Neuron (in vitro differentiated cells): ENCODE results near the gene SYTL4.

ENCODE experiments used
- H2AFZ ChIP-seq: one replicate; pipeline ENCODE4 v1.6.1; 2013; ENCODE audit warnings: low read depth, mild to moderate bottlenecking, inconsistent platforms, low read length, moderate library complexity
- H3K27me3 ChIP-seq: one replicate; pipeline ENCODE4 v1.6.1; 2013; ENCODE audit warnings: low read length; ENCODE audit not compliant: insufficient read depth
- H3K36me3 ChIP-seq: one replicate; pipeline ENCODE4 v1.6.1; 2013; ENCODE audit warnings: low read length; ENCODE audit not compliant: insufficient read depth
- H3K4me1 ChIP-seq: one replicate; pipeline ENCODE4 v1.6.1; 2013; ENCODE audit warnings: low read length; ENCODE audit not compliant: insufficient read depth
- H3K4me3 ChIP-seq: 2 replicates; pipeline ENCODE4 v1.5.1; 2013; ENCODE audit warnings: mild to moderate bottlenecking, low read length, moderate library complexity
- H3K9me3 ChIP-seq: one replicate; pipeline ENCODE4 v1.6.1; 2013; ENCODE audit warnings: low read length

SYTL4 gene

DNA sequence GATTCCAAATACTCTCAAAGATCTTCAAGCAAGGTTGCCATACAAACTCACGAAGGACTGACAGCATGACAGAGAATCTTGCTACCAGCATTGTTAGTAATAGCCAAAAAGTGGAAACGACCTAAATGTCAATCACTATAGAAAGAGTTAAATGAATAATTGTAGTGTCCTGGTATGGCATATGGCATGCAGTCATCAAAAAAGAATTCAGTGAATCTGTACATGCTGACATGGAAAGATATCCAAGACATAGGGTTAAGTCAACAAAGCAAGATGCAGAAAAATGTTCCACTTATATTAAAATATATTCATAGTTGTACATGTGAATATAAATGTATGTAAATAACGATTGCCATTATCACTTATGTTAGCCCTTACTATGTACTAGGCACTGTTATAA is 50.3 kb downstream of the SYTL4 start:
- Histone ChIP-seq H2AFZ (no peak overlapping the region), H3K36me3 (no peaks in the 10 kb centered on the region), H3K4me3 (no peak overlapping the region), H3K4me1 (no peaks in the 10 kb centered on the region), H3K9me3 (no peaks in the 10 kb centered on the region), H3K27me3 (peaks cover 6% of the 10 kb centered on the region)

DNA sequence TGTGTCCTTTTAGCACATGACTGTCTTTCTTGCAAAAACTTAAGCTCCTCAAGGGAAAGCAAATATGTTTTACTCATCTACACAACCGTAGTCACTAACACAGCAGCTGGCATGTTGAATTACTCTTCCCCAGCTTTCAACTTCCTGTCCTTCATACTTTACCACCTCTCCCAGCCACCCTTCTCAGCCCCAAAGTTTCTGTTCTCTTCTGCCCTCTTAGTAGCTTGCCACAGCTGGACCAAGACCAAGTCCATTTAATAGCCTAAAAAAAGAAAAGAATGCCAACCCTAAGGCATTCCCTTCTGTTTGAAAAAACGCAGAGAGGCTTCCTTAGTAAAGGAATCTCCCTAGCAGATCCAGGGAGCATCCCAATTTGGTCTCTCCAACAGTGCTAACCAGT is 51.2 kb downstream of the SYTL4 start:
- Histone ChIP-seq H2AFZ (no peak overlapping the region), H3K4me1 (no peaks in the 10 kb centered on the region), H3K9me3 (no peaks in the 10 kb centered on the region), H3K27me3 (peaks cover 5% of the 10 kb centered on the region), H3K36me3 (no peaks in the 10 kb centered on the region), H3K4me3 (no peak overlapping the region)

DNA sequence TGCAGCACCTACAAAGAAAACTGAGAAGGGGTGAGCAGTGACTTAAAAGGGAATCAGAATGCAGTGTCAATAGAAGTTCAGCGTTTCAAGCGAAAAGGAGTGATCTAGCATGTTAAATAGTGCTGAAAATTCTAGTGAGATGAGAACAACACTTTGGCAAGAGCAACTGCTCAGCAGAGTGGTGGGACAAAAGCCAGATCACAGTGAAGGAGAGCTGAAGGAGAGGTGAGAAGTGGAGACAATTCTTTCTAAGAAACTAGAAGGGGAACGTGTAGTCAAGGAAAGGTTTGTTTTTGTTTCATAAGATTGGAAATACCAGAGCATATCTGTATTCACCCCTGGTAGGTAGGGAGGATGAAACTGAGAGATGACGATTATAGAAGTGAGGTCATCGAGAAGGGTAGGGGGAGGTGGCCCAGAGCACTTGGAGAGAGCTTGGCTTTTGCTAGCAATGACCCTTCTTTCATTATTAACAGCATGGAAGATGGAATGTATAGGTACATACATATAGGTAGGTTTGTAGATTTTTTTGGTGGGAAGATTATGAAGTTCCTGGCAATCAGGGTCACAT is 54.2 kb downstream of the SYTL4 start:
- Histone ChIP-seq H3K4me1 (no peaks in the 10 kb centered on the region), H3K27me3 (peaks cover 7% of the 10 kb centered on the region), H3K36me3 (no peaks in the 10 kb centered on the region)

DNA sequence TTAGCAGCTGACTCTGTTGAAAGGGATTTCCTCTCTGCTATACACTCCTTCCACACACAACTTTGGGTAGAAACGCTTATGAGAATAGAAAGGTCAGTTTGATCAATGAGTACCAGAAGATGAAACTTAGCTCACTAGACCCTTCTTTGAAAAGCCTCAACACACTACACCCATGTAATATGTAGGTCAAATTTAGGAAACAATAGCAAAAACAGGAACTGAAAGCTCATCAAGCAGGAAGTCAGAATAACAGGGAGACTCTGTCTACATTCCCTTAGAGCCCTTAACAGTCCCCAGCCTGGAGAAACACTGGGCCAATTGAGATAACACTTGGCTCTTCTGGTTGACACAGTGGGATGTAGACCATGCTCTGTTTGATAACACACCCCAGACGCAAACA is 57.2 kb downstream of the SYTL4 start:
- no peaks in the 10 kb centered on the region for H3K4me1 ChIP-seq
- no peaks in the 10 kb centered on the region for H3K36me3 ChIP-seq
- H3K4me3 ChIP-seq, result no peak overlapping the region
- peaks cover 4% of the 10 kb centered on the region for H3K27me3 ChIP-seq
- no peak overlapping the region for H2AFZ ChIP-seq
- no peaks in the 10 kb centered on the region for H3K9me3 ChIP-seq

More for the DNA sequence above, 54.2 kb downstream of the SYTL4 start:
- Histone ChIP-seq H3K9me3 (no peaks in the 10 kb centered on the region), H2AFZ (no peak overlapping the region), H3K4me3 (no peak overlapping the region)

DNA sequence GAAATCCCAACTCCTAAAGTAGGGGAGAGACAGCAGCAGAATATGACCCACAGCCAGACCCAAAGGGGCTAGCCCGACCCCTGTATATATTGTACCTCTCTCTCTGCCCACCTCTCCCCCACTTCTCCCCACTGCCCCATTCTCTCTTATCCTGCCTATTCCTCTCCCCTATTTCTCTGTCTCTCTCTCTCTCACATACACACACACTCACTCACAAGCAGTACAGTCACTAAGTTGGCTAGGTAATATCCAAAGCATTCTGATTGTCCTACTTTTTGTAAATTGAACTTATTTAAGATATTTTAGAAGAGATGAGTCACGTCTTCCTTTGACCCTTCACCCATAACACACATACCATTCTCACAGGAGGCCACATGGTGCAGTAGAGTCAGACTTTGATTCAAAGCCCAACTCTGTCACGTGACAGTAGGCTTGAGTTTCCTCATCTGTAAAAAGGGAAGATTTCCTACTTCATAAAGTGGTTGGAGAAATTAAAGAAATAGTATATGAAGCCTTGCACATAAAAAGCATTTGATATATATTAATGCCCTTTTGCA is 58.4 kb downstream of the SYTL4 start:
- H3K27me3 ChIP-seq, result peaks cover 4% of the 10 kb centered on the region
- no peaks in the 10 kb centered on the region for H3K36me3 ChIP-seq
- H3K4me3 ChIP-seq, result no peak overlapping the region
- H3K9me3 ChIP-seq, result no peaks in the 10 kb centered on the region
- no peak overlapping the region for H2AFZ ChIP-seq
- no peaks in the 10 kb centered on the region for H3K4me1 ChIP-seq

DNA sequence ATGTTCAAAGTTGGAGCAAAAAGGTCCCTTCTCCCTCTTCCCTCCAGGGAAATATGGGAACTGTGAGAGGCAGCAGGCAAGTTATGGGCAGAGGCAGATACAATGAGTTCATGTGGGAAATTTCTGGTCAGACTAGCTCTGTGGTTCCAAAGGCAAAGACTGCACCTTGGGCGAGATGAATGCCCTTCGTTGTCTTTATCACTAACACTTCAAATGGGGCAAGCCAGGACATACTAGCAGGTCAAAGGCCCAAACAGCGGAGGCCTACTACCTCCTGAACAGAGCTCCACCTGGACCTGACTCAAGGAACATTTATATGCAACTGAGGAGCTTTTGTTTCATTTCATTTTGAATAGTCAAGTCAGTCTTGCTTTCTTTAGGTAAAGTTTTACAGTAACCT is 59.0 kb downstream of the SYTL4 start:
- H2AFZ ChIP-seq, result no peak overlapping the region
- no peak overlapping the region for H3K4me3 ChIP-seq
- no peaks in the 10 kb centered on the region for H3K36me3 ChIP-seq
- H3K9me3 ChIP-seq, result no peaks in the 10 kb centered on the region
- H3K27me3 ChIP-seq, result peaks cover 4% of the 10 kb centered on the region
- H3K4me1 ChIP-seq, result no peaks in the 10 kb centered on the region

DNA sequence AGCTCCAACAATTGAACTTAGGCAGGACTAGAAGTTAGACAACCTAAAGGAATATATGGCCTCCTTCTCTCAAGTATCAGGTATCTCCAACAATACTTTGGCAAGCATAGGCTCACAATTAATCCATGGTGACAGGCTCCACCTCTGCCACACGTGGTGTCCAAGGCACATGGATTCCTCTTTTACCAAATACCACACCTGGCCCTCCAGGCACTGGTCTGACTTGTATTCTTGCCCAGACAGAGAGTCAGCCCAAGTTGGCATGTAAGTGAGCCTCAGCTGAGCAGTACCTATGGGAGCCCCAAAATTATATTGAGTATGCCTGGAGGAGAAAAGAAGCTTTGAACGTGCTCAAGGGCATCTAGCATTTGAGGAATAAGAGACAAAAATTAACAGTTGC is 68.3 kb downstream of the SYTL4 start:
- H3K4me1 ChIP-seq, result no peaks in the 10 kb centered on the region
- no peak overlapping the region for H2AFZ ChIP-seq
- no peaks in the 10 kb centered on the region for H3K9me3 ChIP-seq
- no peaks in the 10 kb centered on the region for H3K36me3 ChIP-seq
- H3K4me3 ChIP-seq, result no peak overlapping the region
- no peaks in the 10 kb centered on the region for H3K27me3 ChIP-seq

DNA sequence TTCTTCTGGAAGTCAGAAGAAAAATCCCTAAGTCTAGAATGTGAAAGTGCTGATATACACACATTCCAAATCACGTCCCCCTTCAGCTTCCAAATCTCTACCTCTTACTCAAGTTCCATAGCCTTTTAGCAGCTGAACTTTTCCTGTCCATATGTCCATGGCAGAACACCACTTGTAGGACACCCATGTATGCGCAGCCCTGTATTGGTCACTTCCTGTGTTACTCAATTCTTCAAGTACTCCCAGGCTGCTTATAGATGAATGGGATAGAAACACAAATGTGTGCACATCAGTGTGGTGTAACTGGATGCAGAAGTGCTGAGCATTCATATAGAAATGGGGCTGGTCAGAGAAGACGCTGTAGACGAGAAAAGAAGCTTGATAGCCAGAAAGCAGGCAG is 69.1 kb downstream of the SYTL4 start:
- Histone ChIP-seq H3K9me3 (no peaks in the 10 kb centered on the region), H3K36me3 (no peaks in the 10 kb centered on the region), H2AFZ (no peak overlapping the region), H3K4me1 (no peaks in the 10 kb centered on the region), H3K4me3 (no peak overlapping the region), H3K27me3 (no peaks in the 10 kb centered on the region)

DNA sequence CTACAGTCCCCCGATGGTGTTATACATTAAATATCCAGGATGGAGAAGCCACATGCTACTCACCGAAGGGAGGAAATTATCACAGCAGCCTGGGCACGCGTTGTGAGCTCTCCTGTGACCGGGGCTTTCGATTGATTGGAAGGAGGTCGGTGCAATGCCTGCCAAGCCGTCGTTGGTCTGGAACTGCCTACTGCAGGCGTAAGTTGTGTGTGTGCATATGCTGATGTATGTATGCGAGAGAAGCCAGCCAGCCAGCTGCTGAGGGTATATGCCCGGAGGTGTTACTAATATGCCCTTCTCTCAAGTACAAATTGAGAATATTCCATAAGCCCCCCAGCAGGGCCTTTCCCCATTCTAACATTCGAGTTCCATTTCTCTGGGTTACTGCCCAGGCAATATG is 69.8 kb downstream of the SYTL4 start:
- Histone ChIP-seq H2AFZ (no peak overlapping the region), H3K9me3 (no peaks in the 10 kb centered on the region), H3K4me3 (no peak overlapping the region), H3K27me3 (no peaks in the 10 kb centered on the region), H3K36me3 (no peaks in the 10 kb centered on the region), H3K4me1 (no peaks in the 10 kb centered on the region)

DNA sequence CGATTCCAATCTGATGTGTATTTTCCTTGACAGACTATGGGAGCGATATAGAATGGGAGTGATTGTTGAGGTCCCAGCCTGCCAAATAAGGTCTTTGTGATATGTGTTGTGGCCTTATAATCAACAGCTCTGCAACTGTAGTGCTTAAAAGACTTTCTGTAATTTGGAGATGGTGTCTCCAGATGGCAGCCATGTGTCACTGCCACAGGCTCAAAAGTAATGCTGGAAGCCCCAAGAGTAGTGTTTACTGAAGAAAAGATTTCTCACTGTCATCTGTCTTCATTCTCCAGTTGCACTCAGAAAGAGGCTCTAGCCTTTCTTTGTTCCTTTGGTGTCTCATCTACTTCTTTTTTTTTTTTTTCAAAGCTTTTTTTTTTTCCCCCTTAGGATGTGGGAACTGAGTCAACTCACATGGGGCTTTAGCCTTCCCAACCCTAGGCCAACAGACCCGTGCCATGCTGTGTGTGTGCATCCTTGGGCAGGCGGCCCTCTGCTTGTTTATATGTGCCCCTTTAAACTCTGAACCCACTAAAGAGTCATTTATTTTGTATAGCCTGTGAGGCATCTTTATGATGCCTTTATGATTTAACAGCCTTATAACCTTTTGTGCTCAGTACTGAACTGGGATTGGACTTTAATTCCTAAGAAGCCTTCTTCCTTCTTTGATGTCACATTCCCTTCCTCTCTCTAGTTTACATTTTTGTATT is 72.3 kb downstream of the SYTL4 start:
- Histone ChIP-seq H3K27me3 (no peaks in the 10 kb centered on the region), H3K4me1 (no peaks in the 10 kb centered on the region), H3K36me3 (no peaks in the 10 kb centered on the region), H2AFZ (no peak overlapping the region), H3K9me3 (no peaks in the 10 kb centered on the region), H3K4me3 (no peak overlapping the region)

DNA sequence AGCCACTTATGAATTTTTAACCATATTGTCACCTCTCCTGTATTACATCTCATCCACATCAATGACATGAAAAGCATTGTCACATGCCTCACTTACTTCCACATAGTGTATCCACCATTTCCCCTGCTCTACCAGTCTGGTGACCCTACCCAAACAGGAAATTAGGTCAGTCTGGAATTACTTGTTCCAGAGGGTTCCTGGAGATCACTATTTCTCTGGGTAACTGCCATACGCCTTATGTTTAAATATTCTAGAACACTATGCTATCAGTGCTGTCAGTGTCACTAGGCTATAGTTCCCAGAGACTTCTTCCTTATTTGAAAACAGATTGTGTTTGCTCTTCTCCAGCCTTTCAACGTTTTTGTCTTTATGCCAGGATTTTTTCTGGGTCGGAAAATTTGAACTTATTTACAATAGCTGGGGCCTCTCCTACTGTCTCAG is 73.0 kb downstream of the SYTL4 start:
- Histone ChIP-seq H3K27me3 (no peaks in the 10 kb centered on the region), H3K9me3 (no peaks in the 10 kb centered on the region), H3K4me3 (no peak overlapping the region), H2AFZ (no peak overlapping the region), H3K36me3 (no peaks in the 10 kb centered on the region), H3K4me1 (no peaks in the 10 kb centered on the region)

DNA sequence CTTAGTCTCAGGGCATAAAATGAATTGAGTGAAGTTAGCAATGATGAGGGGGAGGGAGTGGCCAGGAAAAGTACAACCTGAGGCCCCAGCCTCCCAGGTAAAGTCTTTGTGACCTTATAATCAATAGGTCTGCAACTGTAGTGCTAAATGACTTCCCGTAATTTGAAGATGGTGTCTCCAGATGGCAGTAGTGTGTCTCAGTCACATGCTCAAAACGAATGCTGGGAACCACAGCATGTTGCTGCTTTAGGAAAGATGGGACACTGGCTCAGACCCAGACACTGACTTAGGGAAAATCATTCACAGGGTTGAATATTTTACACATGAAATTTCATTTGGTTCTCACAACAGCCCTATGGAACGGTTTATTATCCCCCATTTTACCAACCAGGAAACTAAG is 77.7 kb downstream of the SYTL4 start:
- Histone ChIP-seq H3K27me3 (no peaks in the 10 kb centered on the region), H3K4me1 (no peaks in the 10 kb centered on the region), H3K36me3 (no peaks in the 10 kb centered on the region), H3K9me3 (no peaks in the 10 kb centered on the region), H3K4me3 (no peak overlapping the region), H2AFZ (no peak overlapping the region)

DNA sequence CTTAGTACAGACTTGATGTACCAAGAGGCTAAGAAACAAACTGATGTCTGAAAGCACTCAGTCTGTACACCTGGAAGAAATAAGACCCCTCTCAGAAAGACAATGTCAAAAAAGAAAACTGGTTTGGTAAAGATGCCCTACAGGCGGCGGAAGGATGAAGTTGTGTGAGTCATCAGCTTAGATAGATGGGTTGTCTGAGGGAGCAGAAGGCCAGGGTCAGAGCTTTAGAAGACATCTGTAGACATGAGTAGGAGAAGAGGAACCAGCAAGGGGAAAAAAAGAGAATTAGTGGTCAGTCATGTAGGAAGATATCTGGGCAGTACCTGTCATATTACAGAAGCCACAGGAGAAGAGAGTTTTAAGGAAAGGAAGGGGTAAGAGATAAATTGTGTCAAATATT is 79.7 kb downstream of the SYTL4 start:
- Histone ChIP-seq H3K36me3 (no peaks in the 10 kb centered on the region), H3K4me3 (no peak overlapping the region), H3K9me3 (no peaks in the 10 kb centered on the region), H3K27me3 (no peaks in the 10 kb centered on the region), H2AFZ (no peak overlapping the region), H3K4me1 (no peaks in the 10 kb centered on the region)

DNA sequence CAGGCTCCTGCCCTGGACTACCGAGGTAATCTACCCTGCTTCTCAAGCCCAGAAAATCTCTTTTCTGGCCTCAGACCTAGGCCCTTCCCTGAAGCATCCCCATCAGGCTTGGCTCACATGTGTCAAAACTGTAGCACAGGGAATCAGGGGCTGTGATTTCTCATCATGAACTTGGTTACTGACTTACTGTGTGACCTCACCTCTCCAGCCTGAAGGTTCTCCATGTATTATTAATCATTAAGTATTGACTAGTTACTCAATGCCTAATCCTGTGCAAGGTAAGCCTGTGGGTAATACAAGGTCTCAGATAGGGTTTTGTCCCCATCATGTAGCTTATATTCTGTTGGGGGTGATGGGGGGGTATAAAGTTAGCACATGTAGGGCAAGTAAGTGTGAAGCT is 81.1 kb downstream of the SYTL4 start:
- Histone ChIP-seq H3K27me3 (no peaks in the 10 kb centered on the region), H3K4me3 (no peak overlapping the region), H3K36me3 (no peaks in the 10 kb centered on the region), H3K4me1 (no peaks in the 10 kb centered on the region), H3K9me3 (no peaks in the 10 kb centered on the region), H2AFZ (no peak overlapping the region)
